ENCODE data around the gene ATP8A2.
"Not testable (repeated sequence)": the region's sequence is repeated elsewhere in the genome, so short reads cannot be mapped to it uniquely, and the experiment has no call there.

ATP8A2 gene

GRCh38 chr13:25570185-25570584 lies 198.4 kb downstream of the ATP8A2 start:
- DNase-seq, result no peak

DNA sequence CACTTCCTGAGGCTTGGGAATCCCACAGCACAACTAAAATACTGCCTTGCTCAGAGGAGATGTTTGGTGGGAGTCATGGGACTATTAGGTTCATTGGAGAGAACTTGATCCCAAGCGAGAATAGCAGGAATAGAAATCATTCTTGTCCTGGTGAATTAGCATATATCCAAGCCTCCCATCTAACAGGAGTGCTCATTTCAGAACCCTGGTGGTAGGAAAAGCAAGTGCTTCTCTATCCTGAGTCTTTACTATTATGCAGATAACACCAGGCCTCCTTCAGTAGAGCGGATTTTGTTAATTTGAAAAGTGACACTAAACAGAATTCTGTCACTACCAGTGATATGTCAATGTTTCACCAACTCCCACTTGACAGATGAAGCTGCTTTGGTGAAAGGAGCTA lies 199.5 kb downstream of the ATP8A2 start:
- DNase-seq, result no peak

DNA sequence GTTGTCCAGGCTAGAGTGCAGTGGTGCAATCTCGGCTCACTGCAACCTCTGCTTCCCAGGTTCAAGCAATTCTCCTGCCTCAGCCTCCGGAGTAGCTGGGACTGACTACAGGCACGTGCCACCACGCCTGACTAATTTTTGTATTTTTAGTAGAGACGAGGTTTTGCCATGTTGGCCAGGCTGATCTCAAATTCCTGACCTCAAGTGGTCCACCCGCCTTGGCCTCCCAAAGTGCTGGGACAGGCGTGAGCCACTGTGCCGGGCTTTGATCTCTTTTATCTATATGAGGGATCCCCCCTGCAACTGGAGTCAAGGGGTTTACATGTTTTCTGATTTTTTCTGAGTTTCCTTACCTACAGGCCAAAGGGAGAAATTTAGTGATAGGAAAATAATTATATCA lies 200.4 kb downstream of the ATP8A2 start:
- DNase-seq, result not testable (repeated sequence)

- DNase-seq, result peak; percentile 98
Observed at GRCh38 chr13:25574437-25575411, 202.9 kb downstream of the ATP8A2 start.

DNA sequence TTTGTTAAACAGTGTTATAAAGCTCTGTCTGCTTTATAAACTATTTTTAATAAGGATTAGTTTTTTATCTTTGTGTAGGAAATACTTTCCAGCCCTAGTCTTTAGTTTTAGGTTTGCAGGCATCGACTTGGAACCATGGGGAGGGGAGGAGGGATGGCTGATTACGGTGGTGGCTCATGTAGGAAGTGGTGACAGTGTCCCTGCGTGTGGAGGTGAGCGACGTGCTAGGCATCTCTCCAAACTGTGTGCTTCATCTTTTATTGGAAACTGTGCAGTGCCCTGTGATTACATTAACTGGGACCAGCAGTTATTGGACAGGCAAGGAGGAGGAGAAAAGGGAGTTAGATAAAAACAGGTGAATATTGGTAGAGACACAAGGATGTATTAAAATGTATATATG lies 203.8 kb downstream of the ATP8A2 start:
- DNase-seq, result no peak

GRCh38 chr13:25578526-25578925 lies 206.8 kb downstream of the ATP8A2 start:
- no peak for DNase-seq

DNA sequence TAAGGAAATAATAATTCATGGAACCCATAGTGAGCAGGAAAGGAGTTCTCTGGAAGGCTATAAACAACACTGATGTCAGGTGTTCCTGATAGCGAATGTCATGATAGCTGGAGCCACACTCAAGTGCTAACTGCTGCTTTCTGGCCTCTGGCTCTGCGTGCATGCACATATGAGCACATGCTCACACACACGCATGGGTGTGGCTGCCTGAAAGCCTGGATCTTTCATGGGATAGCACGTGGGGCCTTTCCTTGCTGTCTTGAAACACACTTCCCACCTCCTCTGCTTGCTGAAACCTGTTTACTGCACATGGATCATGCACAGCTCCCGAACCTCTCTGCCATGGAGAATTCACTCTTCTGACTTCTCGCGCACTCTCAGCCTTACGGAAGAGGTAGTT lies 207.4 kb downstream of the ATP8A2 start:
- peak; percentile 54 for DNase-seq

- DNase-seq, result peak; percentile 99
Observed at GRCh38 chr13:25581351-25581750, 209.6 kb downstream of the ATP8A2 start.

DNA sequence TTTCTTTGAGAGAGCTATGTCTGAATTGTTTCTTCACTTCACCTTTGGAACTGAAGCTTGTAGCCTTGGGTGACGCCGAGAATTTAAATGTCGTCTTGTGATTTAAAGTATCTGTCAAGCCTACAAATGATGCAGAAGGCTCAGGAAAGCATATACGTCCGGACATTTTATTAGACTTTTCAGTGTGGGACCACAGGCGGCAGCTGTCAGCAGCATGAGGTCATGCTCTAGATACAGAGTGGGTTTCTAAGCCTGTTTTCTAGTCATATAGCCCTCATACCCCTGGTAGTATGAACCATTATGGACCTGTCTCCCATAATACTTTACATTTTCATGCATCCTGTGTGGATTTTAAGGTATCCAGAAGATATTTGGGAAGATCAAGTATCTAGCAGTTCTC lies 212.3 kb downstream of the ATP8A2 start:
- peak; percentile 32 for DNase-seq

DNA sequence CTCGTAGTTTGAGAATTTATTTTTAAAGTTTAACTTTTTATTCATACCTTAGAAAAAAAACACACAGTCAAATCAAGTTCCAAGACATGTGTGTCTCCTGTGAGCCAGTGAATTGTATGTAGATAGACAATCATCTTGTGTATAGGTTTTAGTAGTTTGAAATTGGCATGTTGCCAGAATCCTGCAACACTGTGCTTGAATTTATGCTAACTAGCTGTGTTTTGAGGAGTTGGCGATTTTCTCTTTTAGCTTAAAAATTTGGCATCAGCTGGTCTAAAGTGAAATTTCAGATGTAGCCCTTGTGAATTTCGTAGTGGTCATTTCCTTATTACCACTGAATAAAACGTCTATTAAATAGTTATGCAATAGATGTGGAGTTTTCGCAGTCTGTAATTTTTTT lies 213.2 kb downstream of the ATP8A2 start:
- DNase-seq, result peak; percentile 63

DNA sequence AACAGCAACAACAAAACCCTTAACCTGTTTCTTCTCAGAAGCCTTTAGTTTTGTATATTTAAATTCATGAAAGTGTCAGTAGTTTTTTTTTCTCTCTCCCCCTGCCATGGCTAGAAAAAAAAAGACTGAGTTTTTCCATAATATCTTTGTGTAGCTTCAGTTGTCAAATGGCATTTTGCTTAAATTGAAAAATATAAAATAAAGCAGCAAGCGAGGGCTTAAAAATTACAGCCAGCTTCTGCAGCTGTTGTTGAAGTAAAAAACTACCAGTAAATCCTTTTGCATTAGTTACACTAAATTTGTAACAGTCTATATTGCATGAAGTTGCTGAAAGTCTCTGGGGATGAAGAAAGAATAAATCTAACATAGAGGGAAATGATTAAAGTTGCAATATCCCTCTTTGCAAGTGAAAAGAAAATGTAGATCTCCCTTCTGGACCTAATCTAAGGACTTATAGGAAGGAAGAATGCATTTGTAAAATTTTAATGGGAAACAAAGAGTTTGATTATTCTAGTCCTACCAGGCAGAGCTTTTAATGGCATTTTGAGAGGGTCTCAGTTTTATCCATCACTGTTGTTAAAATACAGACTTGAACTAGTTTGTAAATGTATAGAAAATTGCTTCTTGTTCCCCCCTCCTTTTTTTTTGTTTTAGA lies 215.7 kb downstream of the ATP8A2 start:
- DNase-seq, result no peak

DNA sequence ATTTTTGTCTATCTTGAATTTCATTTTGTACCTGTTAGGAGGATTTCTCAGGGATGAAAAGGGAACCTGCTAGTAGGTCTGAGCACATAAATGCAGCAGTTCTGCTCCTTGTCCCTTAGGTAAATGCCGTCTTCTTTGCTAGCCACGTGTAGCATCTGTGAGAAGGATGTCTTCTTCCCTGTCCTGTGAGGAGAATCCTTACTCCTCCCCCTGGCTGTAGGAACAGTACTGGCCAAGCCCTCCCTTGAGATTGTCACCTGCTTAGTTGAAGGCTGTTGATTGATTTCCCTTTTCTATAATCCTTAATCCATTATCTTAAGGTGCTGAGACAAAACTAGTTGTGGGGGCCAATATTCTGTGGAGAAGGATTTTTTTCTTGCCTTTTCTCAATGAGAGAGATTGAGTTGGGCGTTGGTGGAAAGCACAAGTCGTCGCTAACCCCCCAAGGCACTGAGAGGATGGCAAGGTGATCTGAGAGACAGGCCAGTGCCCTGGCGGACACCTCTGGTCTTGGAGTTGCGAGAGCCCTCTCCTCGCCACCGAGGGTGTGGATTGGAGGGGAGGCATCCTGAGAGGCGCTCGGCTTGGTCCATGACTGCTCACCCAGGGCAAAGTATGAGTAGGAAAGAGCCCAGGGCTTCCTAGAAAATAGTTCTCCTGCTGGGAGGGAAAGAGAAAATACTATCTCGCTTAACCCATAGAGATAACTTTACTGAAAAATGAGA lies 216.7 kb downstream of the ATP8A2 start:
- peak; percentile 95 for DNase-seq

DNA sequence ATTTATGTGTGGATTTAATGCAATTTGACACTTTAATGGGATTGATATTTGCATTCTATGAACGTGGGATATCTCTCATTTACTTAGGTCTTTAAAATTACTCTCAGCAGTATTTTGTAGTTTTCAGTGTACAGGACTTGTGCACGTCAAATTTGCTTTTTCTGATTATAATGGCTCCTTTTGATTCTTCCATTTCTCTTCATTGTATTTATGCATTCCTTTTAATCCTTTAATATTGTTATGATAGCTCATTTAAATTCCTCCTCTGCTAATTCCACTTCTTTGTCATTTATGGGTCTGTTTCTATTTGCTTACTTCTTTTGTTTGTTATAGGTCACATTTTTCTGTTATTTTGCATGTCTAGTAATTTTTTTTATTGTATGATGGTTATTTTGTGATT lies 226.6 kb downstream of the ATP8A2 start:
- no peak for DNase-seq

DNA sequence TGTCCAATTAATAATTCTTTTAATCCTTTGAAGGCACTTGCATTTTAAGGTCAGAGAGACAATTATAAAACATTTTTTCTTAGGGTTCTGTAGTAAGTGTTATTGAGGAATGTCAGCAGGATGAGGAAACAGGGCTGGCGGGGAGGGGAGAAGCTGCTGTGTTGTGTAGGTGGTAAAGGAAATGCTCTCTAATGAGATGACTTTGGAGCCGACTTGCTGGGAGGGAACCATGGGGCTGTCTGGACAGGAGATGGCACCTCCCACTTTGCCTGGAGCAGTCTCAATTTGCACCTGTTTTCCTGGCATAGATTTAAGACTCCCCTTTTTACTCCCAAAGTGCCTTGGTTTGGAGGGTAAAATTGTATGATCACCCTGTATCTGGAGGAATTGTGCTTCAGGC lies 230.4 kb downstream of the ATP8A2 start:
- peak; percentile 81 for DNase-seq

- DNase-seq, result peak; percentile 92
Observed at GRCh38 chr13:25604106-25604505, 232.3 kb downstream of the ATP8A2 start.

DNA sequence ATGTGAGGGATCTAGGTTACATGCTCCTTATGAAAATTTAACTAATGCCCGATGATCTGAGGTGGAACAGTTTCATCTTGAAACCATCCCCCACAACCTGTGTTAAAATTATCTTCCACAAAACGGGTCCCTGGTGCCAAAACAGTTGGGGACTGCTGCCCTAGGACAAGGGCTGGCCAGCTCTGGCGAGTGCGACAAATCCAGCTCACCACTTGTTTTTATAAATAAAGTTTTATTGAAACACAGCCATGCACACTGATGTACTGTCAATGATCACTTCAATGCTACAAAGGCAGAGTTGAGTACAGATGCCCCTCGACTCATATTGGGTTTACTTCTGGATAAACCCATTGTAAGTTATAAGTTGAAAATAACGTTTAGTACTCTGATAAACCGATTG lies 235.3 kb downstream of the ATP8A2 start:
- no peak for DNase-seq

DNA sequence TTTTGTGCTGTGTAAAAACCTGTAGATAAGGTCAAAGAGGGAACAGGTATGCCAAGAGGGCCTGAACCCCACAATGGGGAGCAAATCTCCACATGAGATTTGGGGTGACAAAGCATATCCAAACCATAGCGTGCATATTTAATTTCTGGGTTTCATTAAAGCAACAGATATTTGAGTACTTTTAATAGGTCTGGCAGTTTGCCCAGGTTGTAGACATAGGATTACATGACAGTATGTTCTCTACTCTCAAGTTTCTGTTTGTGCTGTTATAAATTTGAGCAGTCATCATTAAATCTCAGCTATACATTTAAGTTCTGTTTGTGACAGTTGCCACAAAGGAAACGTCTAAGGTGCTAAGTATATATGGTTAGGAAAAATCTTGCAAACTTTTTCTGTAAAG lies 236.4 kb downstream of the ATP8A2 start:
- DNase-seq, result peak; percentile 89

GRCh38 chr13:25616674-25617073 lies 244.9 kb downstream of the ATP8A2 start:
- no peak for DNase-seq

- no peak for DNase-seq
Observed at GRCh38 chr13:25619897-25620296, 248.1 kb downstream of the ATP8A2 start.

- no peak for DNase-seq
Observed at GRCh38 chr13:25625414-25625813, 253.6 kb downstream of the ATP8A2 start.

DNA sequence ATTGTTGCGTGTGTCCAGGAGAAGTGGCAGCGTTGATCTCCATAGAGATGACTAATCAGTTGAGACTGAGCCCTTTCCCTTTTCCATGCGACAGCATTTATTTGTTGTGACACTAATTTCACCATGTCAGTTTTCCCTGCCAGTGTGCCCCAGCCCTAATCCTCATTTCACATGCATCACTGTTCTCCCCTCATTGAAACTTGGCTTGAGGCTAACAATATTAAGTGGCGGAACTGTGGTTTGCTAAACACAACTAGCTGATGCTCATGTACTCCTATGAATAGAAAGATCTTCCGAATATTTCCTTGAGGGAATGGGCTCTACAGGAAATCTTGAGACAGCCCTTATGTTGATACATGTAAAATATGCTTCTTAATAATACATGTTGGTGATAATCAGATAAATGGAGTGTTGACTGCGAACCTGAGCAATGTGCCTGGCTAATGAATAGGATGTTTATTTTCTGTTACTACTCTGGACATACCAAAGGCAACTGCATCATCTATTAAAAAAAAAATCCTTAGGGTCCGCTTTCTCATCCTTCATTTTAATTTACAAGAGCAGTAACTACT lies 258.6 kb downstream of the ATP8A2 start:
- DNase-seq, result peak; percentile 84

DNA sequence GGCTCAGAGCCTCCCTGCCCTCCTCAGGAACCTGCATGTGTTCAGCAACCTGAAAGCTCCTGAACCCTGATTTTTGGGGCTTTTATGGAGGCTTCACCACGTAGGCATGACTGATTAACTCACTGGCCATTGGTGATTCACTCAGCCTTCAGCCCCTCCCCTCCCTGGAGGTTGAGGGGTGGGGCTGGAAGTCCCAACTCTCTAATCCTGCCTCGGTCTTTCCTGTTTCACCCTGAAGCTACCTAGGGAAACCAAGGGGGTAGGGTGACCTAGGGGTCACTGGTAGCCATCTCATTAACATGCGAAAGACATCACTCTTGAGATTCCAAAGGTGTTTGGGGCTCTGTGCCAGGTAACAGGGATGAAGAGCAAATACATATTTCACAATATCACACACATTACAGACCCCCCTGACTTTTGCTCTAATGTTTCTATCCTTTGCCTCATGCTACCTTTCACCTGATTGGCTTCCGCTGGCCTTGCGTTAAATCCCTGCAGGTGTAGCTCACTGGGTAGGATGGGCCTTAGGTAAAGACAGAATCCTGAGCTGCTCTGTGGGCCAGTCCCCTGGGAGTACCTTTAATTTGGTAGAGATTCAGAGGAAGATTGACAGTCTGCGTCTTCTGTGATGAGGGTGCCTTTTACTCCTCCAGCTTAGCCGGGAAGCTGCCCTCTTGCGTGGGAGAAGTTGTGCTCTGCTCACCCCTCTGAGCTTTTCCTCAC lies 260.6 kb downstream of the ATP8A2 start:
- DNase-seq, result peak; percentile 36
